Measurements from ENCODE around the gene HSD17B2. TPM values are rescaled to one million over a fixed set of nuclear protein-coding genes. Genes with fewer than 3 reads are reported as not detected.

The HSD17B2 gene
- total RNA-seq, 2 donors from 2014 or later = 12.2 to 24.1 TPM

DNA sequence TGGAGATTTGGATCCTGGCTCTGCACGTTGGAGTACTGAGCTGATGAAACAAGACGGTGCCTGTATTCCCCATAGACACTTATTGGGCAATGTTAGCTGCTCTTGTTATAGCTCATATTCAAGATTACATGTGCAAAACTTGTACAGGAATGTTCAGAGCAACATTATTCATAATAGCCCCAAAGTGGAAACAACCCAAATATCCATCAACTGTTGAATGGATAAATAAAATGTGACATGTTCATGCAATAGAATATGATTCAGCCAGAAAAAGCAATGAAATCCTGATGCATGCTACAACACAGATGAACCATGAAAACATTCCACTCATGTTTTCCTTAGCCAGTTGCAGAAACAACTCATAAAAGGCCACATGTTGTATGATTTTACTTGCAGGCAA is 18.1 kb upstream of the HSD17B2 start:
- Histone ChIP-seq H3K4me1 (peaks cover 13% of the 10 kb centered on the region), H3K27ac (no peak overlapping the region), H3K9me3 (no peaks in the 10 kb centered on the region), H3K27me3 (no peaks in the 10 kb centered on the region), H3K36me3 (replicated peaks in 1 of 2; ENCODE audit: insufficient read depth in 1 of 2, low read depth in 2 of 2) (no peaks in the 10 kb centered on the region), H3K4me3 (no peak overlapping the region)
- TF ChIP-seq POLR2A (IDR thresholded peaks at IDR 0.05) = no peak
- TF ChIP-seq, protein P1, sequence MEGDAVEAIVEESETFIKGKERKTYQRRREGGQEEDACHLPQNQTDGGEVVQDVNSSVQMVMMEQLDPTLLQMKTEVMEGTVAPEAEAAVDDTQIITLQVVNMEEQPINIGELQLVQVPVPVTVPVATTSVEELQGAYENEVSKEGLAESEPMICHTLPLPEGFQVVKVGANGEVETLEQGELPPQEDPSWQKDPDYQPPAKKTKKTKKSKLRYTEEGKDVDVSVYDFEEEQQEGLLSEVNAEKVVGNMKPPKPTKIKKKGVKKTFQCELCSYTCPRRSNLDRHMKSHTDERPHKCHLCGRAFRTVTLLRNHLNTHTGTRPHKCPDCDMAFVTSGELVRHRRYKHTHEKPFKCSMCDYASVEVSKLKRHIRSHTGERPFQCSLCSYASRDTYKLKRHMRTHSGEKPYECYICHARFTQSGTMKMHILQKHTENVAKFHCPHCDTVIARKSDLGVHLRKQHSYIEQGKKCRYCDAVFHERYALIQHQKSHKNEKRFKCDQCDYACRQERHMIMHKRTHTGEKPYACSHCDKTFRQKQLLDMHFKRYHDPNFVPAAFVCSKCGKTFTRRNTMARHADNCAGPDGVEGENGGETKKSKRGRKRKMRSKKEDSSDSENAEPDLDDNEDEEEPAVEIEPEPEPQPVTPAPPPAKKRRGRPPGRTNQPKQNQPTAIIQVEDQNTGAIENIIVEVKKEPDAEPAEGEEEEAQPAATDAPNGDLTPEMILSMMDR (IDR thresholded peaks at IDR 0.05) = no peak
- ATAC-seq (no peak), DNase-seq (no peak)
- intact Hi-C loops (cut with DNase I) = no loop called here
- WGBS, 2 donors = 82 to 86% methylated on average over 2 of the region's 2 CpGs

DNA sequence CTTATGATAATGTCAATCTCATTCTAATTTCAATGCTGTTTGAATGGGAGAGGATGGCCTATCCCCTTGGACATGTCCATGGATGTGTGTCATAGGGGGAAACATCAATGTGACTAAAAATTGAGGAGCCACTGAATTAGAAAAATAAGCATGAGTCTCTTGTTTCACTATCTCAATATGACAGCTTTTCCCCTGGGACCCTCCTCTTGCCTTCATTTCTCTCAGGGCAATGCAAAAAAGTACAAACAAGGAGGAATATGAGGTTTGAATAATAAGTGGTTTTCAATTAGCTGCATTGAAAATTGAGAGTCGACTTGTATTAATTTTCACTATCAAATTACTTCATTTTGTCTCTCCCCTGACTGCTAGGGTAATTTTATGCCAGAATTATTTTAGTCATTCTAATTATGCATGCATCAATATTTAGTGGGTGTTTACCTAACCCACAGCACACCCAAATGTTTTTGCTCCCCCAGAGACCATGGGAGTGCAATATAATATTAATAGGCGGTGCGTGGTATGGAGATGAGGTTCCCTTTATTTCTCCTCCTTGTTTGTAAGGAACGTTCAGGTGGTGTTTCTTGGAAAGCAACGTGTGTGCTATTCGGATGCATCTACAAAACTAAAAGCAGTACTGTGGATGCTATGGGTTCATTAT is 17.0 kb upstream of the HSD17B2 start:
- WGBS, 2 donors = 68 to 76% methylated on average over 6 of the region's 6 CpGs
- ATAC-seq (no peak), DNase-seq (no peak)
- intact Hi-C loops (cut with DNase I) = no loop called here
- no peak overlapping the region for H3K27ac ChIP-seq
- H3K4me1 ChIP-seq = peaks cover 13% of the 10 kb centered on the region
- no peak overlapping the region for H3K4me3 ChIP-seq
- H3K9me3 ChIP-seq = no peaks in the 10 kb centered on the region
- TF ChIP-seq, protein P1 (IDR thresholded peaks at IDR 0.05) = no peak
- no peak for TF ChIP-seq POLR2A (IDR thresholded peaks at IDR 0.05)
- H3K27me3 ChIP-seq = no peaks in the 10 kb centered on the region
- H3K36me3 ChIP-seq (replicated peaks in 1 of 2; ENCODE audit: insufficient read depth in 1 of 2, low read depth in 2 of 2) = no peaks in the 10 kb centered on the region

DNA sequence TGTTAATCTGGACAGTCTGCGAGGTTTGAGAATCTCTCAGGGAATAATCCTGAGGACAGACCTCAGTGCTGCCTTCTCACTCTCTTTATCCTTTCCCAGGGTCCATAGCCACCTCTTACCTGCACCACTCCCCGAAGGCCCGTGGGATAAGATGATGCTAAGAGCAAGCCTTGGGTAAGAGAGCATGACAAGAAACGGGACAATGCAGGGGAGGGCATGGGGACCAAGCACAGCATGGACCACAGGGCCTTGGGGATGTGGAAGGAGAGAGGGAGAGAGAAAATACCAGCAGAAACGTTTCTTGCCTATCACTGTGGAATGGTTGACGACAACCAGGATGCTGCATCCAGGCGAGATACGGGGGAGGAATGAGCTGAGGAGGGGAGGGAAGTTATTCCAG is 15.5 kb upstream of the HSD17B2 start:
- no peak for TF ChIP-seq POLR2A (IDR thresholded peaks at IDR 0.05)
- TF ChIP-seq, protein P1 (IDR thresholded peaks at IDR 0.05) = no peak
- intact Hi-C loops (cut with DNase I) = no loop called here
- Histone ChIP-seq H3K4me3 (no peak overlapping the region), H3K4me1 (peaks cover 13% of the 10 kb centered on the region), H3K9me3 (no peaks in the 10 kb centered on the region), H3K27me3 (no peaks in the 10 kb centered on the region), H3K27ac (no peak overlapping the region), H3K36me3 (replicated peaks in 1 of 2; ENCODE audit: insufficient read depth in 1 of 2, low read depth in 2 of 2) (no peaks in the 10 kb centered on the region)
- ATAC-seq (no peak), DNase-seq (no peak)
- 43 to 54% methylated on average over 8 of the region's 8 CpGs for WGBS, 2 donors

DNA sequence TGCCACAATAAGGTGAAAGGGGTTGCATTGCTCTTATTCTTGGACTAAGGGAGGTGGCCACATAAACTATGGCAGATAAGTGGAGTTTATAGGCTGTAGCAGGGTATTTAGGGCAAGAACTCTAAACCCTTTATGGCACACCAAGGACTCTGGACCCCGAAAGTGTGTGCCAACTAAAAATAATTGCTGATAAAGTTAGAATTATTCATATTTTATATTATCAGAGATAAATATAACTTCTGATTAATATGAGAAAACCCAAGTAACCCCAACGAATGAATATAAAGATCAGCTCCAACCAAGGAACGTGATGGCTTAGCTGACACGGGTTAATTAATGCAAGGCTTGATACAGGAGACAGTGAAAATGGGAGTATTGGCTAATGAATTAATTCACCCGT is 15.0 kb upstream of the HSD17B2 start:
- intact Hi-C loops (cut with DNase I) = no loop called here
- ATAC-seq (no peak), DNase-seq (no peak)
- H3K27me3 ChIP-seq = no peaks in the 10 kb centered on the region
- H3K9me3 ChIP-seq = no peaks in the 10 kb centered on the region
- H3K4me3 ChIP-seq = no peak overlapping the region
- WGBS, 2 donors = 73 to 87% methylated on average over 5 of the region's 5 CpGs
- H3K27ac ChIP-seq = no peak overlapping the region
- no peaks in the 10 kb centered on the region for H3K36me3 ChIP-seq (replicated peaks in 1 of 2; ENCODE audit: insufficient read depth in 1 of 2, low read depth in 2 of 2)
- peaks cover 13% of the 10 kb centered on the region for H3K4me1 ChIP-seq
- TF ChIP-seq, protein P1 (IDR thresholded peaks at IDR 0.05) = no peak
- no peak for TF ChIP-seq POLR2A (IDR thresholded peaks at IDR 0.05)

DNA sequence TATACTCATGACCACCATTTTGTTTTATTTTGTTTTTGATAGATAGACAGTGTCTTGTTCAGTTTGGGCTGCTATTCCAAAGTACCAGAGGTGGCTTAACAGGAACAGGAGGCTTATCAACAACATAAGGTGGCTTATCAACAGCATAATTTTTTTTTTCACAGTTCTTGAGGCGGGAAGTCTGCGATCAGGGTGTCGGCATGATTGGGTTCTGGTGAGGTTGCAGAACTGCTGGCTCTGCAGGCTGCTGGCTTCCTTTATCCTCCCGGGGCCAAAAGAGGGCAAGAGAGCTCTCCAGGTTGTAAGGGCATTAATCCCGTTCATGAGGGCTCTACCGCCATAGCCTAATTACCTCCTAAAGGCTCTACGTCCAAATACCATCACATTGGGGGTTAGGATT is 11.8 kb upstream of the HSD17B2 start:
- Histone ChIP-seq H3K9me3 (no peaks in the 10 kb centered on the region), H3K4me3 (no peak overlapping the region), H3K27ac (no peak overlapping the region), H3K4me1 (peaks cover 6% of the 10 kb centered on the region), H3K27me3 (no peaks in the 10 kb centered on the region), H3K36me3 (replicated peaks in 1 of 2; ENCODE audit: insufficient read depth in 1 of 2, low read depth in 2 of 2) (no peaks in the 10 kb centered on the region)
- intact Hi-C loops (cut with DNase I) = no loop called here
- WGBS, 2 donors = 60 to 71% methylated on average over 7 of the region's 7 CpGs
- TF ChIP-seq, protein P1 (IDR thresholded peaks at IDR 0.05) = no peak
- no peak for TF ChIP-seq POLR2A (IDR thresholded peaks at IDR 0.05)
- ATAC-seq (no peak), DNase-seq (no peak)
